Dedifferentiated amniotic fluid mesenchymal stem cell (primary cell): ENCODE results near the gene BMX.

ENCODE experiments used
- DNase-seq: peaks from one replicate; pipeline ENCODE4 v3.0.0-alpha.2; 2016; ENCODE audit errors: extremely low spot score

The BMX gene

GRCh38 chrX:15500497-15500966 lies at the start of gene BMX:
Gene BMX, plus strand, starts transcription at chrX:15500807. Its CDS starts 7,547 bp downstream, at chrX:15508354.
- DNase-seq = no peak

- no peak for DNase-seq
Measured at GRCh38 chrX:15451913-15452312, 48.7 kb upstream of the BMX start.

DNA sequence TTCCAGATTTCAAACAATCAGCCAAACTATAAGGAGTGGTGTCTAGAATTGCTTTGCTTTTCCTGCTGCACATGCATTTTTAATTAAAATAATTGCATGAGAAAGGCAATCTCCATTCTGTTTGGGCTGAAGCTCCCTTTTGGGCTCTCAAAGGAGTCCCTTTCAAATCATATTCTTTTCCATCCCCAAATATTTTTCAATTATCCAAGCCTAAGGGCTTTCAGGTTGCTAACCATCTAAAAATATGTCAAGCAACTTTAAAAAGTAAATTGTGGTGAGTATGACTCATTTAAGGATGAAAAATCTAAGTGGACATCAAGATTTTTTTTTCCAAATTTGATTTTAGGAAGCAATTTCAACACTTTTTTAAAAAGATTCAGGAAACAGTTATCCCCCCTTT lies 35.9 kb upstream of the BMX start:
- peak; percentile 18 for DNase-seq

DNA sequence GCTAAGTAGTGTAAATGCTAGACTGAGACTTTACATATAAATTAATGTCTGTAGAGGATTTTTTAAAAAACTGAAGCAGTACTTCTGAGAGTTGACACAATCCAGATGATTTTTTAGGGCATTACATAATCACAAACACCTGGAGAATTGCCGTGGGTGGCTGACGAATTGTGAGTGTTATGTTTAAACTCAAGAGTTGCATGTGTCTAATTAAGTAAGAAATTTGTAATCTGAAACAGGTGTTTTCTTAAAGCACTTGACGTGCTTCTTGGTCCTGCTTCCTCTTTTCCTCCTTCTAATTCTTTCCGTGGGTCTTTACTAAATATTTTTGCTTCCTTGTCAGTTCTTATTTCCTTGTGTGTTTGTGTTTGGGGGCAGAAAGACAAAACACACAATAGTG lies 35.3 kb upstream of the BMX start:
- peak; percentile 36 for DNase-seq

GRCh38 chrX:15465896-15466651 lies 34.5 kb upstream of the BMX start:
- DNase-seq = no peak

DNA sequence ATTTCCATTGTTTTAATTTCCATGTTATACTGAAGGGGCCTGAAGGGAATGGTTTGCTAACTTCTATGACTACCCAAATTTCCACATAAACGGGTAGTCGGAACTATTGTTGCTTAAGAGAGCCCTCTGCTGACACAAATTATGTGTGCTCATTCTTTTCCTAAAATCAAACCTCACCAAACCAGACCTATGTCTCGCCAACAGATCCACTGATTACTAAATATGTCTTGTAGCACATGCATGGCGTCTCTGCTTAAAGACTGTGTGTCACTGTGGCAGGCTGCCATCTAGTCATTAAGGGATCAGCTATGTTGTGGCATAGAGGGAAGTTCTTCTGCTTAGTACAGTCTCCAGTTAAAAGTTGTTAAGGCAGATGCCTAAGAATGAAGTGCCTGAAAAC lies 32.6 kb upstream of the BMX start:
- DNase-seq = peak; percentile 63

DNA sequence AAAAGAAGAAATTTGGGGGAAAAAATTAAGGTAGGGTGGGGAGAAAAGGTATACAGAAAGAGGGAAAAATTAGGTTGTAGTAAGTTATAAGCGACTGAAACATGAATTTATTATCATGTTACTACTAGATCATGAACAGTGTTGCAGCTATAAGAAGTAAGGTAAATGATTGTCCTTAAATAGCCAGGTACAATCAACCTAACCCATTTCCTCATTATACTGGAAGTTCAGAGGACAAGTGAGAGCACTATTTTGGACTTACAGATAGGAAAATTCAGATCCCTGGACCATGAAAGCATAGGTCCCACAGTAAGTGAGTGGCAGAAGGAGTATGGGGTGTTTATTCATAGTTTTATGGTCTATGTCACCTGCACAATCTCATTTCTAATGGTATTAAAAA lies 31.0 kb upstream of the BMX start:
- no peak for DNase-seq

DNA sequence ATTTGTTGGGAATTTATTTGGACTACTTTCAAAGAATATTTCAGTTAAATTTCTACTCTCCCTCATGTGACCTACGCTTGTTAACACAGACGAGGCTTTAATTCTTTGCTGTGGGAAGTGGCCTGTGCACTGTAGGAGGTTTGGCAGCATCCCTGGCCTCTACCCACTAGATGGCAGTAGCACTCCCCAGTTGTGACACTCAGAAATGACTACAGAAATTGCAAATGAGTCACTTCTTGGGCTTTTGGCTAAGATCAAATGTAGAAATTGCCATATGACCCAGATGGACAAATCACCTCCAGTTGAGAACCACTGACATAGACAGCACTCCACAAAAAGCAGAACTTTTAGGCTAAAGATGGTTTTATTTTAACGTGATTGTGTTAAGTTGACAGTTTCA lies 29.6 kb upstream of the BMX start:
- DNase-seq = peak; percentile 42

- DNase-seq = no peak
Measured at GRCh38 chrX:15472531-15472930, 28.1 kb upstream of the BMX start.

DNA sequence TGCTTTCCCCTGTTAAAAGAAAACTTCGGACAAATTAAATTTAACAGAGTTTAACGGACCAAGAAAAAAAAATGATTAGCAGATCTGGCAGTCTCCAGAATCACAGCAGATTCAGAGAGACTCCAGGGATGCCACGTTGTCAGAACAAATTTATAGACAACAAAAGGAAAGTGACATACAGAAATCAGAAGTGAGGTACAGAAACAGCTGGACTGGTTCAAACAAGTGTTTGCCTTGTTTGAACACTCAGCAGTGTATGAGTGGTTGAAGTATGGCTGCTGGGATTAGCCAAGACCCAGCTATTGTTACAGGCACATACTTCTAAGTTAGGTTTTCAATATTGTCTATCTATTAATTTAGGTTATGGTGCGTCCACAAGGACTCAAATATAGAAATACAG lies 26.6 kb upstream of the BMX start:
- DNase-seq = no peak

GRCh38 chrX:15475021-15475420 lies 25.6 kb upstream of the BMX start:
- DNase-seq = no peak

- no peak for DNase-seq
Measured at GRCh38 chrX:15475486-15475885, 25.1 kb upstream of the BMX start.

GRCh38 chrX:15483891-15484290 lies 16.7 kb upstream of the BMX start:
- no peak for DNase-seq

DNA sequence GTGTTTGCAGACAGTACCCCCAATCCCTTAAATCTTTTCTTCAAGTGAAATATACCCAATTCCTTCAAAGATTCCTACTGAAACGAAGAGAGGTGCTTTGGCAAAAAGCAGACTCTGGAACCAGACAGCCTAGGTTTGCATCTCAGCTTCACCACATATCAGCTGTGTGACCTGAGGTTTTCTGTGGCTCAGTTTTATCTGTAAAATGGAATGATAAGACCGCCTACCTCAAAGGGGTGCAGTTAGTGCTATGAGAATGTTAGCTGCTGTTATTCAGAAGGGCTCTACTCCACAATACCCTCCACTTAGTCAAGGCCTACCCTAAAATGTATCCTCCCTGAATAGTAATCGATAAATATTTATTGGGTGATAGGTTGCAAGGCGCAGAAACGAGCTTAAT lies 8.1 kb upstream of the BMX start:
- DNase-seq = no peak

DNA sequence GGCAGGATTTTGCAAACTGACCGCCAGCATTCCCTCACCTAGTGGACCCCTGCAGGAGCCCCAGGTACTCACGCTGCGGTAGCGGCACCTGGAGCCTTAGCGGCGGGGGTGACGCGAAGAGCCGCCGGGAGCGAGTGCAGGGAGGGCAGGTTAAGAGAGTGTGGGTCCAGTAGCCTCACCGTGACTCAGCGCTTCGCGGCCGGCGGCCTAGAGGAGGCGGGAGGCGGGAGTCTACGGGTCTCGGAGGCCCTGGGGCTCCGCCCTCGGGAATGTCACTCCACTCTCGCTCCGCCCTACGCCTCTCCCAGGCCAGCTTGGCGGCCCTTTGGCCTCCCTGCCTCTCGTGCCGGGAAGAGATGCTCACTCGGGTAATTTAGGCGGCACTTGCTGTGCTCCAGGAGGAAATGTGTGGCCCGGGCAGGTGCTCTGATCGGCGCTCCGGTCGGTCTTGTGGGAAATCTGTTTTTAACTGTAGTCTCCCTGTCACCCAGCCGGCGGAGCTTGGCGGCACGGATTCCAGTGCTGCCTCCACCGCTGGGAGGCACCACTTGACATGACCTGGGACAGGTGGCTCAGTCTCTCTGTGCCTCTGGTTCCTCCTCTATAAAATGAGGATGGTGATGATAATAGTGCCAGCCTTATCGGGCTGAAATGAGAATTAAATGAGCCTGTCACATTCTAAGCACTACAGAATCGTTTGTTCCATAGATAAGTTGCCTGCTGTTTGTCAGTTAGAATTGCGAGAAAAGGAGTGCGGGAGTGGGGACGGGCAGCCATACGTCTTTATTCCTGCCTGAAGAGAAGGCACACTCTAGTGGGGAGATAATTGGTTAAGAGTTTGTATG lies 7.3 kb upstream of the BMX start, which contains the start of gene PIR:
Gene PIR (minus strand): TSS at position 216 of the 845 bp plus-strand sequence. CDS start 2,076 bp downstream, outside the sequence.
- DNase-seq = peak; percentile 65

GRCh38 chrX:15495801-15496200 lies 4.8 kb upstream of the BMX start:
- no peak for DNase-seq

DNA sequence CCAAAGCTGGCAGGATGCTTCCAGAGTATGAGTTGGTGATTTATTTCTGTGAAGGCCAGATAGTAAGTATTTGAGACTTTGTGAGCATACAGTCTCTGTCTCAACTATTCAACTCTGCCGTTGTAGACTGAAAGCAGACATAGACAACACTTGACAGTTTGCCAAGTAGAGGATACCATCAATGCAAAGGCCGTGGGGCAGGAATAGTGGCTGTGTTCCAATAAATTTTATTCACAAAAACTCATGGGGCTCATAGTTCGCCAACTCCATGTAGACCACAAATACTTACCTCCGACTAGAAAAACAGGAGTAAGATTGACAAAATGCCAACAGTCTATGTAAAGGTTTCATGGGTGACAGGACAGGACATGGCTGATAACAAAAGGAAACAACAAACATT lies 3.8 kb upstream of the BMX start:
- DNase-seq = no peak

GRCh38 chrX:15497865-15498264 lies 2.7 kb upstream of the BMX start:
- no peak for DNase-seq

GRCh38 chrX:15498741-15499140 lies 1.9 kb upstream of the BMX start:
- no peak for DNase-seq

DNA sequence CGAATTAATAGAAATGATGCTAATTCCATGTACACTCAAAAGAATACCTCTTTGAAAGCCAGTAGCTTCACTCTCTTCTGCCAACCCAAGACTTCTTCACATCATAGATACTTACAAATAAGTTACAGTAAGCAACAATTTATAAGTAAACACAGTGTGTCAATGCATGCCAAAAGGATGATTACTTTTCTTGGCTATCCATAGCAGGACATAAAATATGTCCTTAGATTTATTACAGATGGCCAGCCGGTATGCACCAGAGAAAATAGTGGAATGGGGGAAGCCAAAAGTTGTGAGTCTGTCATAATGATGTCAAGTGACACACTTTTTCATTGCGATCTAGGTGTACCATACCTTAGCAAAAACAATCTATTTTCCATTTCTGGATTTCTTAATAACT lies 631 bp upstream of the BMX start:
- no peak for DNase-seq

- DNase-seq = no peak
Measured at GRCh38 chrX:15501506-15501905, 899 bp downstream of the BMX start.

DNA sequence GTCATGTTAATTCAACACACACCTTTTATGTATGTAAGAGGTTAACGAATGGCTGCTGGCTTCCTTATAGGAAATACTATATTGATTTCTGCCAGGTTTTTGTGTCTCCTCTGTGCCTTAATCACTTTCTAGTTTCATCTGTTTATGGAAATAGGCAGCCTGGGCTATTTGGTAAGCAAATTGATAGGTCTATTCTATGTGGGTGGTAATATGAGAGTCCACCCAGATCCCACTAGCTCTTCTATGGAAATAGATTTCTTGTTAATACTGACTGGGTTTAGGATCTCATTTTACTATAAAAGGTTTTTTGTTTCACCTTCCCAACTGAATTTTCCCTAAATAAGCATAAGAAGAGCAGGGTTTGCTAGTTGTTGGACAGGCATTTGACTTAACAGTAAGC lies 4.1 kb downstream of the BMX start:
- DNase-seq = no peak

DNA sequence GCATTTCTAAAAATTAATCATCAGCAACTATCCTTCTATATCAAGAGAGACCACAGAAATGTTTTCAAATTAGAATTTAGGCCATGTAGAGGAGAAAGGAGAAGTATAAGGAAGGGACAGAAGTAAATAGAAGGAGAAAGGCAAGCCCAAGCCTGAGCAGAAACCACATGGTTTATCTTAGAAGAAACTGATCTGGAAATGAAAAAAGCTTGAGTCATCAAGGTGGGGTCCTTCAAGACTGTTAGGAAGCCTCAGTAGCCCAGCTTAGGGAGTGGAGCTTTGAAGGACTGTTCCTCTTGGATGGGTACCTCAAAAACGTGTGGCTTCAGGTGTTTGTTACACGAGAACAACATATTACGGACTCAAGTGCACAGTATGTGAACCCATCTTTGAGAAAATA lies 4.5 kb downstream of the BMX start:
- DNase-seq = no peak
